ENCODE measurements around the gene HSPBP1.

- TF ChIP-seq GATA3 (IDR thresholded peaks at IDR 0.05; ENCODE audit: low read depth, low read length) (no peak), GATA2 (IDR thresholded peaks at IDR 0.05; ENCODE audit: low read depth, low read length) (no peak)
Observed at GRCh38 chr19:55256562-55257460, 23.1 kb downstream of the HSPBP1 start.

Measured in SH-SY5Y (cell line).